Stimulated activated CD8-positive, alpha-beta memory T cell treated with anti-CD3 and anti-CD28 coated beads, Interleukin-2, amount 100 ng/mL, for 1 hour (primary cell): ENCODE results near the gene RHOH.
A peak's percentile ranks its signal among the peaks of the same experiment; 100 is the strongest.

Experiments
- DNase-seq, 2 donors: peaks; one replicate each; pipeline ENCODE4 v3.0.0-alpha.2; 2020; ENCODE audit warnings: low read depth in 2 of 2

The RHOH gene

DNA sequence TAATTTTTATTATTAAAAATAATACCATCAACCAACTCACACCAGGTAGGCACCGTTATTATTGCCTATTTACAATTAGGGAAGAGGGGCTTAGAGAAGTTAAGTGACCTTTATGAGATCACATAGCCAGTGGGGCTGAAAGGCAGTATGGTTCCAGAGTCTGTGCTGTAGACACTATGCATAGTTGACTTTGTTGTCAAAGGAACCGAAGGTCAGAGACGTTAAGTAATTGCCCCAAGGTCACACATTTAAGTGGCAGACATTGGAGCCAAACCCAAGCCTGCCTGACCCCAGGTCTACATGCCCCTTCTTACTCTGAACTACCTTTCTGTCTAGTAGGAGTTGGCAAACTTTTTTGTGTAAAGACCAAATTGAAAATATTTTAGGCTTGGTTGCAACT, 36.4 kb downstream of the RHOH start:
- DNase-seq, result no peak

DNA sequence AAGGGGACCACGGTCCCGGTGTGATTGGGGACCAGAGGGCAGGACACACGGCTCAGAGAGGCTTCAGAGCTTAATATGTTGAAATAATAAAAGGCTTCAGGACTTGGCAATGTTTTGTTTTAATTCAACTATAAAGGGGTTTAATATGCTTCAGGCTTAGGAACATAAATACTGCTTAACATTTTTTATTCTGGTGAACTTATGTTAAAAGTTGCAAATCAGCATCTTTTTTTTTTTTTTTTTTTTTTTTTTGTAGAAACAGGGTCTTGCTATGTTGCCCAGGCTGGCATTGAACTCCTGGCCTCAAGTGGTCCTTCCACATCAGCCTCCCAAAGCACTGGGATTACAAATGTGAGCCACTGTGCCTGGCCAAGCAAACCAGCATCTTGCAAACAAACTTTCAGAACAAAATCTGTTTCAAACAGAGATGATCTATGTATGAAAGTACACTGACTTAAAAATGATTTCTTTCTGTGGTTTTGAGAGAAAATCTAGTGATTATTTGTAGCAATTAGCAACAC, 37.7 kb downstream of the RHOH start:
- DNase-seq, result no peak

DNA sequence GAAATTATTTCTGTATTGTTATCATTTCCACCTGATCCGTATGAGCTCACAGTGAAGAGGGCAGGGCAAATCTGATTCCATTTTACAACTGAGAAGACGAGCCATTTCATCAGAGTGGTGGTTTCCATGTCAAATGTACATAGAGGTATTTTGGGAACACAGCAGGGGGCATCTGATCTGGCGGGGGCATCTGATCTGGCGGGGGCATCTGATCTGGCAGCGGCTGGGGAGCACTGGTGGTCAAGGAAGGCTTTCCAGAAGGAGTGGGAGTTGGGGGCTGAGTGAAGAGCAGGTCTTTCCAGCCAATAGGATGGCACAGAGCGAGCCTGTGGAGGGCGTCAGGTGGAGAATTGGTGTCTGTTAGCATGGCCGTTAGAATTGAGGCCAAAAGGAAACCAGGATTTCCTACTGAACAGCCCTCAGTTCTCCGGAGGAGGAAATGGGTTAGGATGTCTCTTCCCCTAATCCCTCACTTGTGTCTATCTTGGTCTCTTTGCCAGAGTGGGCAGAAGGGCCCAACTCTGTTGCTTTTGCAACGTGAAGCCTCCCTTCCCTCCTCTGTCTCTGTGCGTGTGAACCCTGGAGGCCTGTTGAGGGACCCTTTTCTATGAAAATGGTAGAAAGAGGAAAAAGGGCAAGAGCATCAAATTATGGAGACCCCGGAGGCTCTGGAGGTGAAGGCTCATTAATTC, 41.3 kb downstream of the RHOH start:
- no peak for DNase-seq

DNA sequence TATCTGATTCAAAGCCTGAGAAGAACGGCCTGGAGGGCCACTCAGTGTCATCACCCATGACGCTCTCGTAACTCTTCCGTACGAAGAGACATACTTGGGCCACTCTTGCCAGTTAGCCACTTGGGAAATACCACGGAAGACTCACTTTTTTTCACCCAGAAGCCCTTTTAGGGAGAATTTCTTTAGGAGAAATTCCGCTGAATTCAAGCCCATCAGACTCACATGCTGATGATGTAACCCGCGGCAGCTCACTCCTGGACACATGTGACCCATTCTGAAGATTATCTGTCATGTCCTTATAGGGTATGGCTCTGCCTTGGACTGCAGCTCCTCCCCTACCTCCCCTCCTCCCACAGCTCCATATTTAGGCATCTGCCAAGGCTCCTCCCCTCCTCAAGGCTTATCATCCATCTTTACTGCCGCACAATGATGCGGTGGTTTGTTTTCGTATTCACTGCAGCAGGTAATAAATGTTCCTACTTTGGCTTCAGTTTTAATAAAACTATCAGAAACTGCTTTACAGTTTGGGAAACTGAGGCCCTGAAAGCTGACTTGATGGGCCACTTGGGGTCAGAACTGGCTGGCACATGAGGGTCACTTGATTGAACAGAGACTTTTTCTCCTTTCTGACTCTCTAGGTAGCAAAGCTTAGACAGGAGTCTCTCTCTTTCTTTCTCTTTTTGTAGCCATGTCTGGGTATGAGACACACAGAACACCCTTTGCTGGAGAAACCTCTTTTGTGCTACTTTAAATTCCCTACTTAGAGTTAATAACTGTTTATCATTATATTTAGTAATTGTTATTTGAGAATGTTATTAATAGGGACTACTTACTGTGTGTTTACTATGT, 42.1 kb downstream of the RHOH start:
- DNase-seq, result peak in 1 of 2 donors; percentile 68

- DNase-seq, result no peak
Observed at GRCh38 chr4:40240040-40240653, 43.3 kb downstream of the RHOH start.

- no peak for DNase-seq
Observed at GRCh38 chr4:40241026-40241425, 44.2 kb downstream of the RHOH start.

- no peak for DNase-seq
Observed at GRCh38 chr4:40241941-40242340, 45.1 kb downstream of the RHOH start.

DNA sequence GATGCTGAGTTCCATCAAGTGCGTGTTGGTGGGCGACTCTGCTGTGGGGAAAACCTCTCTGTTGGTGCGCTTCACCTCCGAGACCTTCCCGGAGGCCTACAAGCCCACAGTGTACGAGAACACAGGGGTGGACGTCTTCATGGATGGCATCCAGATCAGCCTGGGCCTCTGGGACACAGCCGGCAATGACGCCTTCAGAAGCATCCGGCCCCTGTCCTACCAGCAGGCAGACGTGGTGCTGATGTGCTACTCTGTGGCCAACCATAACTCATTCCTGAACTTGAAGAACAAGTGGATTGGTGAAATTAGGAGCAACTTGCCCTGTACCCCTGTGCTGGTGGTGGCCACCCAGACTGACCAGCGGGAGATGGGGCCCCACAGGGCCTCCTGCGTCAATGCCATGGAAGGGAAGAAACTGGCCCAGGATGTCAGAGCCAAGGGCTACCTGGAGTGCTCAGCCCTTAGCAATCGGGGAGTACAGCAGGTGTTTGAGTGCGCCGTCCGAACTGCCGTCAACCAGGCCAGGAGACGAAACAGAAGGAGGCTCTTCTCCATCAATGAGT, 46.6 kb downstream of the RHOH start:
- DNase-seq, result no peak

- no peak for DNase-seq
Observed at GRCh38 chr4:40244606-40245005, 47.8 kb downstream of the RHOH start.

DNA sequence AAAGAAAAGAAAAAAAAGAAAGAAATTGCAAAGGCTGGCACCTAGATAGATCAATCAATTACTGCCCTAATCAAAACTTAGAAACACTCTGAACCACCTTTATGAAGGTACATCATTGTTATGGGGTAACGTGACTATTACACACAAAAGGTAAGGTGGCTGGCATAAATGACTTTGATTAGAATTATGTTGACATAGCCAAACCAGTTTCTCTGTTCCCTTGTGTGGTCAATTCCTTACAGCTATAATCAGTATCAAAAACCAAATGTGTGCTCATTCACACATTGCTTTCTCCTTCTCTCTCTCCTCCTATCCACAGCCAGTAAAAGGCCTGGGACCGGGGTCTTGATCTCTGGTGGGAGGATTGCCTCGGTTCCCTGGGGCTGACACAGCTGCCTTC, 48.7 kb downstream of the RHOH start:
- DNase-seq, result no peak

DNA sequence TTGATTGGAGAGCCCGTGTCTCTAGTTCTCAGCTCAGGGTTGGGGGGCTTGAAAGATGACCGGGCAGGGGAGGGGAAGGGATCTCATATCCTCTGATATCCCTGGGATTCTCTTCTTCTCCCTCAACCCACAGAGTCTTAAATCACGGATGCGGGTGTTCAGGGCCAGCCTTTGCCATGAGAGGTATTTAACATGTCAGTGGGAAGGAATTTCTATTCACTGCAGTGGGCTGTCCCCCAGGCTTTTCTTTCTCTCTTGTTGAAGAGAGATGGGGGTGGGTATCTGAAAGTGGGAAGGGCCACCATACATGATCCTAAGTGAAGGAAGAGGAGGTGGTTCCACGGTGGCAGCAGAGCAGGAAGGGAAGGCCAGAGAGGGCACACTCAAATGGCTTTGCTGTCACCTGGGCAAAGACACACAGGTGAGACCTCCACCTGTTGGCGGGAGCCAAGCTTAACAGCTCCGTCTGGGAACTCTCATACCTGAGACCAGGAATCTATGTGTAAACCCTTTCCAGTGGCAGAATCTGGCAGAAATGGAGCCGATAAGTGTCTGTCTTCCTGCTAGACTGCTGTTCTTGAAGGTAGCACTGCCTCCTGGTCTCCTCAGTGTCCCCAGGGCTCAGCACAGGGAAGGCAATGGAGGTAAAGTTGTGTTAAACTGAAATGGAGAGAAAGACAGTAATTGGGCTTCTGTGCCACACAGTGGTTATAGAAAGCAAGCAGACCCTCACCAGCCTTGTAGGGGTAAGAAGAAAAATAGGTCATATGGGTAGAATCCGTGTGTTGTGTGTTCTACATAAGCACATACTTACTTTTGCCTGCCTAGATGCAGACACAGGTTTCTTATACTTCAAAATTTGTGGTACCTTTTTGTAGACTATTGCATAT, 49.4 kb downstream of the RHOH start:
- DNase-seq, result no peak

DNA sequence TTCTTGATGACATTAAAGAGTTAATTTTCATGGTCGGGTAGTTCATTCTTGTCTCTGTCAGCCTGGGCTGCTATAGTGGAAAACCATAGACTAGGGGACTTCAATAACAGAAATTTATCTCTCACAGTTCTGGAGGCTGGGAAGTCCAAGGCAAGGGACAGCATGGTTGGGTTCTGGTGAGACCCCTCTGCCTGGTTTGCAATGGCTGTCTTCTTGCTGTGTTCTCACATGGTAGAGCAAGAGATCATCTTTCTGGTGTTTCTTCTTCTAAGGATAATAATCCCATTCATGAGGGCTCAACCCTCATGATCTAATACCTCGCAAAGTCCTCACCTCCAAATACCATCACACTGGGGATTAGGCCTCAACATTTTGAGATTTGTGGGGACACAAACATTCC, 50.1 kb downstream of the RHOH start:
- DNase-seq, result no peak

- peak; percentile 38 to 47 for DNase-seq
Observed at GRCh38 chr4:40247350-40247749, 50.5 kb downstream of the RHOH start.

GRCh38 chr4:40251366-40251765, 54.5 kb downstream of the RHOH start:
- DNase-seq, result no peak

- DNase-seq, result no peak
Observed at GRCh38 chr4:40253906-40254305, 57.1 kb downstream of the RHOH start.

GRCh38 chr4:40254608-40255392, 58.0 kb downstream of the RHOH start:
- DNase-seq, result no peak

GRCh38 chr4:40255393-40256281, 58.8 kb downstream of the RHOH start:
- DNase-seq, result no peak

GRCh38 chr4:40256329-40256728, 59.5 kb downstream of the RHOH start:
- no peak for DNase-seq

GRCh38 chr4:40256817-40257216, 60.0 kb downstream of the RHOH start:
- no peak for DNase-seq
